Lung (tissue), 10 donors: ENCODE results near the gene ABCC6. TPM values are rescaled to one million over a fixed set of nuclear protein-coding genes. Genes with fewer than 3 reads are reported as not detected.
"Not testable (repeated sequence)": the region's sequence is repeated elsewhere in the genome, so short reads cannot be mapped to it uniquely, and the experiment has no call there.

Experiments used
- ATAC-seq: fragments of 200-7000 bp; cut with Tn5 transposase; one replicate; pipeline ENCODE4 v1.9.1; 2020; ENCODE audit warnings: moderate number of reproducible peaks; ENCODE audit not compliant: insufficient read depth, low FRiP score
- DNase-seq, 3 donors: peaks; one replicate each; pipeline ENCODE4 v3.0.0-alpha.2; 2013 to 2017
- H3K27ac ChIP-seq, 2 donors: one replicate each; pipeline ENCODE4 v1.5.1; 2013; ENCODE audit warnings: mild to moderate bottlenecking in 2 of 2, moderate library complexity in 2 of 2, control low read depth in 1 of 2, inconsistent platforms in 1 of 2, low read depth in 1 of 2, low read length in 1 of 2
- H3K27me3 ChIP-seq, 3 donors: one replicate each; pipeline ENCODE4 v1.5.1; 2013; ENCODE audit warnings: low read length in 2 of 3; ENCODE audit not compliant: control insufficient read depth in 3 of 3, insufficient read depth in 3 of 3
- H3K36me3 ChIP-seq, 4 donors: one replicate each; pipeline ENCODE4 v1.5.1; 2013; ENCODE audit warnings: low read length in 4 of 4, mild to moderate bottlenecking in 1 of 4, moderate library complexity in 1 of 4; ENCODE audit not compliant: control insufficient read depth in 4 of 4, insufficient read depth in 4 of 4
- H3K4me1 ChIP-seq, 5 donors: one replicate each; pipeline ENCODE4 v1.5.1; 2013; ENCODE audit warnings: low read length in 5 of 5, mild to moderate bottlenecking in 2 of 5, moderate library complexity in 1 of 5; ENCODE audit not compliant: control insufficient read depth in 5 of 5, insufficient read depth in 5 of 5
- H3K4me3 ChIP-seq: one replicate; pipeline ENCODE4 v1.5.1; 2013; ENCODE audit warnings: mild to moderate bottlenecking, control low read depth, moderate library complexity
- H3K9ac ChIP-seq, 2 donors: one replicate each; pipeline ENCODE4 v1.5.1; 2013; ENCODE audit warnings: low read length in 2 of 2, control low read depth in 1 of 2; ENCODE audit not compliant: insufficient read depth in 1 of 2
- H3K9me3 ChIP-seq, 4 donors: one replicate each; pipeline ENCODE4 v1.5.1; 2013; ENCODE audit warnings: low read length in 3 of 4, mild to moderate bottlenecking in 1 of 4, moderate library complexity in 1 of 4; ENCODE audit not compliant: control insufficient read depth in 4 of 4, insufficient read depth in 3 of 4
- WGBS, 2 donors: extraction: QIAGEN DNeasy Blood & Tissue Kit; methylation state at CpG; one replicate each; pipeline ENCODE4 v1.1.7; 2013; 5-methylcytosine and 5-hydroxymethylcytosine counted together
- polyA plus RNA-seq, 2 donors: library from polyadenylated mRNA; stranded (reverse); fragments of 200-250 nt; gene quantifications; one replicate each; pipeline ENCODE4 v1.2.1, GENCODE V29; 2013
- total RNA-seq, 2 donors: library from RNA; depleted of rRNA in 1 of 2; stranded (reverse); fragments of >200 nt in 1 of 2; gene quantifications; one replicate each; pipeline ENCODE4 v1.2.1, GENCODE V29; 2014 to 2021
- donor health status: Bipolar disorder and iron deficiency.
- donor health status: healthy.
- donor health status: DM: yes; HTN: yes; CAD: no.

ABCC6 gene
- total and polyA plus RNA-seq, 4 donors = 10.0 to 37.0 (median 23.9) TPM

DNA sequence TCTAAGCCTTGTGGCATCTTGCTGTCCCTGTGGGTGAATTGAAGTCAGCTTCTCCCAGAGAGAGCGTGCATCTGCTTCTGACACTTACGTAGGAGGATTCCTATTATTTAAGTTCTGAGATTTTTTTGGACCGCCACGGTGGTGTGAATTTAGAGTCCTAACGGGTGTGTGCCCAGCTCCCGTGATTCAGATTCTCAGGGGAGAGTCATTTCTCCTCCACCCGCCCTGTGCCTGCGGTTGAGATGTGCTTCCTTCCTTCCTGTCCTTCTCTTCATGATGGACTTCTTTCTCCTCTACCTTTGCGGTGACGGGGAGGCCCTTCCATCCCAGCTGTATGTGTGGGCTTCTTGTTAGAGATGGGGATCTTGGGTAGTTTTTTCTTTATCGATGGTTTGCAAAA lies 20.6 kb upstream of the ABCC6 start:
- 90 to 95% methylated on average over 9 to 11 of the region's 11 CpGs for WGBS, 2 donors
- not testable (repeated sequence) for ATAC-seq

DNA sequence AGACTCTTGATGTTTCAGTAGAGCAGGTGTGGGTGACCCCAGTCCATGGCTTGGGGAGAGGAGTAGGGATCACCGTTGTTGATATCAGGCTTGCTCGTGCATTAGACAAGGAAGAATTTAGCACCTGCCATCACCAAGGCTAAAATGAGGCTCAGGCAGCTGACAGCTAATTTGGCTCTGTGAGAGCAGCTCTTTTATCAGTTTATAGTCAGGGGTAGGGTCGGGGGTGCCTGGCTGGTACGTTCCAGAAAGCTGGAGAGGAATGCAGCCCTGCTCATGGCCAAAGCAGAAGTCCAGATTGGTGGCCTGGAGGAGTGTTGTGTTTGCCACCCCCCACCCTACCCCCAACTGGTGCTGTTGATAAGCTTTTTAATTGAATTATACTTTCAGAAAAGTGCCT lies 17.4 kb upstream of the ABCC6 start:
- not testable (repeated sequence) for H3K27ac ChIP-seq, ATAC-seq, H3K9me3 ChIP-seq, H3K36me3 ChIP-seq, DNase-seq, H3K4me3 ChIP-seq, H3K27me3 ChIP-seq, H3K9ac ChIP-seq, H3K4me1 ChIP-seq
- 77 to 78% methylated on average over 2 to 4 of the region's 4 CpGs for WGBS, 2 donors

More for the DNA sequence above, 20.6 kb upstream of the ABCC6 start:
- H3K4me3 ChIP-seq, H3K27me3 ChIP-seq, H3K9ac ChIP-seq, H3K9me3 ChIP-seq, H3K4me1 ChIP-seq, DNase-seq, H3K36me3 ChIP-seq, H3K27ac ChIP-seq: not testable (repeated sequence)

DNA sequence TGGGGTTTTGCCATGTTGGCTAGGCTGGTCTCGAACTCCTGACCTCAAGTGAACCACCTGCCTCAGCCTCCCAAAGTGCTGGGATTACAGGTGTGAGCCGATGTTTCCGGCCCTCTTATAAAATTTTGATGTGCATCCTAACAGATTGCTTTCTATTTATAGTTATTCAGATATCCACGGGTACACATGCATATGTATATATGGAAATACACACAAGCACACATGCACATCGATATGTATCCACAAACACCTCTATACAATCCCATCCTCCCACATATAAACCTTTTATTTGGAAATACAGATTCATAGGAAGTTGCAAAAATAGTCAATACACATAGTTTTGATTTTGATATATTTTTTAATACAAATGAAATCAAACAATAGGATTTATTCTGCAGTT lies 14.4 kb upstream of the ABCC6 start:
- WGBS, 2 donors = 92 to 96% methylated on average over 5 of the region's 5 CpGs
- not testable (repeated sequence) for H3K27me3 ChIP-seq, H3K27ac ChIP-seq, DNase-seq, H3K9me3 ChIP-seq, H3K4me1 ChIP-seq, H3K4me3 ChIP-seq, ATAC-seq, H3K9ac ChIP-seq, H3K36me3 ChIP-seq

DNA sequence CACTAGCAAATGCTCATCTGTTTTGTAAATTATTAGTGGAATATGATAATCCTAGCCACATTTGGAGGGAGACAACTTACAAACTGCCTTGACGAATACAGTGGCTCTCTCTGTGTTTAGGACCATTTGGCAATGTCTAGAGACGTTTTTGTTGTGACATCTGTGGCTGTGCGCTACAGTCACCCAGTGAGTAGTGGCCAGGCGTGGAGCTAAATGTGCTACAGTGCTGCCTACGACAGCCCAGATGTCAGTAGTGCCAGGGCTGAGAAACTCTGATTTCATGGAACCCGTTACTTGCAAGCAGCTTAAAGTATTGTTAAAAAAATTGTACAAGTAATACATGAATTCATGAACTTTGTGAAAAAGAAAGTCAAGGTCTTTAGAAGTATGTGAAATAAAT lies 13.8 kb upstream of the ABCC6 start:
- not testable (repeated sequence) for H3K27me3 ChIP-seq, DNase-seq, H3K9me3 ChIP-seq, H3K36me3 ChIP-seq, H3K4me3 ChIP-seq, H3K4me1 ChIP-seq, H3K27ac ChIP-seq, H3K9ac ChIP-seq, ATAC-seq
- WGBS, 2 donors = 54 to 84% methylated on average over 6 of the region's 6 CpGs

DNA sequence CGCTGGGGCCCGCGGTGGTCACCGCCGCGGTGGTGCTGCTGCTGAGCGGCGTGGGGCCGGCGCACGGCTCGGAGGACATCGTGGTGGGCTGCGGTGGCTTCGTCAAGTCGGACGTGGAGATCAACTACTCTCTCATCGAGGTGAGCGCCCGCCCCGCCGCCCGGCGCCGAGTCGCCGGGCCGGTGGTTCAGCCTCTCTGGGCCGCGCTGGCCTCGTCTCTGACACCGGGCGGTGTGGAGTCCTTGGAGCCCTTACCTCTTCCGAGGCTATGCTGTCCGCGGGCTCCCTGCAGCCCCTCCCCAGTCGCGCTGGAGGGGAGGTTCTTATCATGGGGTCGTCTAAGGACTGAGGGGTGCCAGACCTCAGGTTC lies 9.4 kb upstream of the ABCC6 start:
- not testable (repeated sequence) for H3K27ac ChIP-seq, H3K27me3 ChIP-seq, H3K4me3 ChIP-seq, H3K9me3 ChIP-seq, H3K36me3 ChIP-seq, H3K9ac ChIP-seq, H3K4me1 ChIP-seq, DNase-seq
- WGBS, 2 donors = no CpG with 5 or more reads among the region's 39 CpGs
- ATAC-seq = peak; percentile 23

DNA sequence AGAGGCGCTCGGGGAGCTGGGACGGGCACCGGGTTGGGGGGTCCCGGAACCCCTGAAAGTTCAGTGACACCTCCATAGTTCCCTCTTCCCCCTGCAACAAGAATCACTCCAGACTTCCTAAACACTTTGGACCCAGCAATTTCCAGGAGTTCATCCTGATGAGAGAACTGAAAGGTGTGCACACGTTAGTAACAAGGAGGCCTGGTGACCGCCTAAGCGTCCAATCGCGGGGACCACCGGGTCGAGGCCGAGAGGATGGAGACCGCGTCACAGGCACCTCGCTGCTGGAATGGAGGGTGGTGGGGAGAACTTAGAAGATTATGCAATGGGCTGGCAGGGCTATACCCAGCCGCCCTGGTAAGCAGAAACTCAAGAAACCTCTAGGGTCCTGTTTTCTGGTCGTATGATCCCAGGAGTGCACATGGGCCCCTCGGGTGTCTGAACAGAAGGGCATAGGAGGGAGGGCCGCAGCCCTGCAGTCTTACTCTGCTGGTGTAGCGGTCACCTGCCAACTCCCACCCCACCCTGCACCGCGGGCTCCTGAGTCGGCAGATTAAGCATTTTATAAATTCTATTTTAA lies 458 bp upstream of the ABCC6 start:
- not testable (repeated sequence) for H3K27me3 ChIP-seq, DNase-seq, H3K9ac ChIP-seq, H3K36me3 ChIP-seq, H3K27ac ChIP-seq, H3K9me3 ChIP-seq, ATAC-seq, H3K4me3 ChIP-seq, H3K4me1 ChIP-seq
- 20 to 28% methylated on average over 11 to 12 of the region's 24 CpGs for WGBS, 2 donors

DNA sequence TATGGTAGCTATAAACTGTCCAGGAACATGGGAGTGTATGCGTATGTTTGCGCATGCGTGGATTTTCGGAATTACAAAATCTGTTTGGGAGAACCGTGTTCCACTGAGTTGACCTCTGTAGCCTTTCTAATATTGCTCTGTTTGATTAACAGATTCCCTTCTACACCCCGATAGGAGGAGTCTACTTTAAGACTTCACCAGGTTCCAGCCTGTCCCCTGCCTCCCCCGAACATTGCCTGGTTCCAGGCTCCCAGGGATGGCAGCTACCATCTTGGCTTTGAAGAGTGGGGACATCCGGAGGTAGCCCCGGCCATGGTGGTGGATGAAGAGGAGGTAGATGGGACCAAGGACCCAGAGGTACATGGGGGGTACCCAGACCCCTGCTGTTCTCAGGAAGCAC lies 1.9 kb downstream of the ABCC6 start:
- not testable (repeated sequence) for ATAC-seq, H3K9me3 ChIP-seq, DNase-seq, H3K36me3 ChIP-seq, H3K4me3 ChIP-seq, H3K27me3 ChIP-seq, H3K9ac ChIP-seq, H3K27ac ChIP-seq, H3K4me1 ChIP-seq
- WGBS, 2 donors = 79 to 96% methylated on average over 4 of the region's 9 CpGs

DNA sequence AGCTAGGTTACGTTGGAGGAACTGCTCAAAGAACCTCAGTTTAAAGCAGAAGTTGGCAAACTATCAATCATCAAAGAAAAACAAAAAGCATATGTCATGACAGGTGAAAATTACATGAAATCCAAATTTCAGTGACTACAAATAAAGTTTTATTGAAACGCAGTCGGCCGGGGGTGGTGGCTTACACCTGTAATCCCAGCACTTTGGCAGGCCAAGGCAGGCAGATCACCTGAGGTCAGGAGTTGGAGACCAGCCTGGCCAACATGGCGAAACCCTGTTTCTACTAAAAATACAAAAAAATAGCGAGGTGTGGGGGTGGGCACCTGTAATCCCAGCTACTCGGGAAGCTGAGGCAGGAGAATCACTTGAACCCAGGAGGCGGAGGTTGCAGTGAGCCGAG lies 2.8 kb downstream of the ABCC6 start:
- H3K9me3 ChIP-seq, H3K9ac ChIP-seq, DNase-seq, ATAC-seq, H3K4me1 ChIP-seq, H3K36me3 ChIP-seq, H3K27ac ChIP-seq, H3K4me3 ChIP-seq, H3K27me3 ChIP-seq: not testable (repeated sequence)
- WGBS, 2 donors = 94 to 97% methylated on average over 8 of the region's 9 CpGs
